GM18508 (cell line): ENCODE data around the gene QSOX2.
"Not testable (repeated sequence)": the region's sequence is repeated elsewhere in the genome, so short reads cannot be mapped to it uniquely, and the experiment has no call there.

ENCODE experiments used
- ATAC-seq: cut with Tn5 transposase; IDR thresholded peaks from one replicate; pipeline ENCODE4 v1.9.1; 2021; ENCODE audit warnings: moderate number of reproducible peaks; ENCODE audit not compliant: insufficient read depth, unreplicated experiment

Gene QSOX2

GRCh38 chr9:136282272-136282861 lies 36.8 kb upstream of the QSOX2 start:
- ATAC-seq, result no peak

- ATAC-seq, result no peak
Measured at GRCh38 chr9:136281421-136282271, 36.0 kb upstream of the QSOX2 start.

GRCh38 chr9:136280535-136281315 lies 35.1 kb upstream of the QSOX2 start:
- ATAC-seq, result no peak

- ATAC-seq, result no peak
Measured at GRCh38 chr9:136279471-136279870, 33.9 kb upstream of the QSOX2 start.

- ATAC-seq, result no peak
Measured at GRCh38 chr9:136278894-136279293, 33.3 kb upstream of the QSOX2 start.

GRCh38 chr9:136278221-136278620 lies 32.6 kb upstream of the QSOX2 start:
- no peak for ATAC-seq

- no peak for ATAC-seq
Measured at GRCh38 chr9:136277746-136278145, 32.1 kb upstream of the QSOX2 start.

GRCh38 chr9:136276716-136277115 lies 31.1 kb upstream of the QSOX2 start:
- no peak for ATAC-seq

- ATAC-seq, result no peak
Measured at GRCh38 chr9:136275655-136276429, 30.2 kb upstream of the QSOX2 start.

- no peak for ATAC-seq
Measured at GRCh38 chr9:136274786-136275654, 29.4 kb upstream of the QSOX2 start.

- no peak for ATAC-seq
Measured at GRCh38 chr9:136273921-136274785, 28.5 kb upstream of the QSOX2 start.

GRCh38 chr9:136273244-136273865 lies 27.7 kb upstream of the QSOX2 start:
- ATAC-seq, result no peak

GRCh38 chr9:136270173-136270705 lies 24.6 kb upstream of the QSOX2 start:
- ATAC-seq, result no peak

GRCh38 chr9:136268735-136269134 lies 23.1 kb upstream of the QSOX2 start:
- ATAC-seq, result no peak

- no peak for ATAC-seq
Measured at GRCh38 chr9:136268318-136268717, 22.7 kb upstream of the QSOX2 start.

- ATAC-seq, result no peak
Measured at GRCh38 chr9:136267261-136268111, 21.9 kb upstream of the QSOX2 start.

GRCh38 chr9:136266641-136267040 lies 21.0 kb upstream of the QSOX2 start:
- not testable (repeated sequence) for ATAC-seq
